BE2C (cell line): Measurements from ENCODE around the gene RAMP3.
"Not testable (repeated sequence)": the region's sequence is repeated elsewhere in the genome, so short reads cannot be mapped to it uniquely, and the experiment has no call there.

Experiments
- DNase-seq: peaks from one replicate; pipeline ENCODE4 v3.0.0-alpha.2; 2020
- H3K27me3 ChIP-seq: fragments of 250-450 bp; sonication (Bioruptor Pico); 2 replicates; pipeline ENCODE4 v1.5.1; 2020; ENCODE audit warnings: mild to moderate bottlenecking
- H3K36me3 ChIP-seq: fragments of 250-450 bp; sonication (Bioruptor Pico); 2 replicates; pipeline ENCODE4 v1.5.1; 2020; ENCODE audit warnings: mild to moderate bottlenecking
- H3K4me1 ChIP-seq: fragments of 250-450 bp; sonication (Bioruptor Pico); 2 replicates; pipeline ENCODE4 v1.5.1; 2020
- H3K4me3 ChIP-seq: 2 replicates; pipeline ENCODE4 v1.5.1; 2011; ENCODE audit warnings: low read depth, low read length
- H3K9me3 ChIP-seq: fragments of 250-450 bp; sonication (Bioruptor Pico); 2 replicates; pipeline ENCODE4 v1.5.1; 2020
- TF ChIP-seq, protein P1 (sequence below): IDR thresholded peaks from 2 replicates; pipeline ENCODE4 v1.5.1; 2012; ENCODE audit warnings: mild to moderate bottlenecking, low read depth, low read length

RAMP3 gene

DNA sequence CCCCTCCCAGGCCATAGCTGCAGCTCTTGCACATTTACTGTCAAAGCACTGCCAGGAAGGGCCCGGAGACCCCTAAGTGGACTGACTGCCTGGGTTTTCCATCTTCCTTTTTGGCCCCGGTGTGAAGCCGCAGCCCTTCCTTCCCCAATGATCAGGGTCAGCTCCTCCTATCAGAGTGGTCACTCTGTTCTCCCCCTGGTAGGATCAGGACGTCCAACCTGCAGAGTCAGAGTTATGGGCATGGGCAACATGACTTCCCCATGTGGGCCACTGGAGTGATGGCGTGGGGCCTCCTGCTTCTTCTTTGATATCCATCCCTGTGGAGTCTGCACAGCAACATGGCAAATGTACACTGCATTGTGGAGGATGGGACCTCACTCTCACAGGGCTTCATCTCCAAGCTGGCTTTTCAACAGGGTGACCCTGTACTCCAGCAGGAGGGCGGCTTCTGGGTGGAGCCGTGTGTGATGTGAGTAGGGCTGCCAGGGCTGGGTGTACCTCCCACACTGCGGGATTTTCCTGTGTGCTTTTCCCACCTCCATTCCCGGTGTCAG lies 6.4 kb upstream of the RAMP3 start:
- no peak for DNase-seq
- no peaks in the 10 kb centered on the region for H3K36me3 ChIP-seq
- no peaks in the 10 kb centered on the region for H3K4me1 ChIP-seq
- TF ChIP-seq, protein P1, sequence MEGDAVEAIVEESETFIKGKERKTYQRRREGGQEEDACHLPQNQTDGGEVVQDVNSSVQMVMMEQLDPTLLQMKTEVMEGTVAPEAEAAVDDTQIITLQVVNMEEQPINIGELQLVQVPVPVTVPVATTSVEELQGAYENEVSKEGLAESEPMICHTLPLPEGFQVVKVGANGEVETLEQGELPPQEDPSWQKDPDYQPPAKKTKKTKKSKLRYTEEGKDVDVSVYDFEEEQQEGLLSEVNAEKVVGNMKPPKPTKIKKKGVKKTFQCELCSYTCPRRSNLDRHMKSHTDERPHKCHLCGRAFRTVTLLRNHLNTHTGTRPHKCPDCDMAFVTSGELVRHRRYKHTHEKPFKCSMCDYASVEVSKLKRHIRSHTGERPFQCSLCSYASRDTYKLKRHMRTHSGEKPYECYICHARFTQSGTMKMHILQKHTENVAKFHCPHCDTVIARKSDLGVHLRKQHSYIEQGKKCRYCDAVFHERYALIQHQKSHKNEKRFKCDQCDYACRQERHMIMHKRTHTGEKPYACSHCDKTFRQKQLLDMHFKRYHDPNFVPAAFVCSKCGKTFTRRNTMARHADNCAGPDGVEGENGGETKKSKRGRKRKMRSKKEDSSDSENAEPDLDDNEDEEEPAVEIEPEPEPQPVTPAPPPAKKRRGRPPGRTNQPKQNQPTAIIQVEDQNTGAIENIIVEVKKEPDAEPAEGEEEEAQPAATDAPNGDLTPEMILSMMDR, result no peak
- H3K4me3 ChIP-seq, result no peak overlapping the region
- no peaks in the 10 kb centered on the region for H3K9me3 ChIP-seq
- H3K27me3 ChIP-seq, result no peaks in the 10 kb centered on the region

DNA sequence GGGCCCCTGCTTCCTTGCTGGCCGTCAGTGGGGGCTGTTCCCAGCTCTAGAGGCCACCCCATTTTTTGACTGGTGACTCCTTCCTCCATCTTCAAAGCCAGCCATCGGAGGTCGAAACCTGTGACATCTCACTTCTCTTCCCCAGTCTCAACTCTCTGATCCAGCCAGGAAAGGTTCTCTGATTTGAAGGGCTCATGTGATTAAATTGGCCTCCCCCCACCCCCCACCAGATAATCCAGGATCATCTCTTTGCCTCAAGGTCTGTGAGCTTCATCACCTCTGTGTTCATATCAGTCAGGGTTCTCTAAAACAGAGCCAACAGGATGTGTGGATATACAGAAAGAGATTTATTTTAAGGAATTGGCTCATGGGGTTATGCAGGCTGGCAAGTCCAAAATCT lies 5.6 kb upstream of the RAMP3 start:
- TF ChIP-seq, protein P1, result no peak
- Histone ChIP-seq H3K36me3 (no peaks in the 10 kb centered on the region), H3K27me3 (no peaks in the 10 kb centered on the region), H3K4me3 (no peak overlapping the region), H3K4me1 (no peaks in the 10 kb centered on the region), H3K9me3 (no peaks in the 10 kb centered on the region)
- no peak for DNase-seq

DNA sequence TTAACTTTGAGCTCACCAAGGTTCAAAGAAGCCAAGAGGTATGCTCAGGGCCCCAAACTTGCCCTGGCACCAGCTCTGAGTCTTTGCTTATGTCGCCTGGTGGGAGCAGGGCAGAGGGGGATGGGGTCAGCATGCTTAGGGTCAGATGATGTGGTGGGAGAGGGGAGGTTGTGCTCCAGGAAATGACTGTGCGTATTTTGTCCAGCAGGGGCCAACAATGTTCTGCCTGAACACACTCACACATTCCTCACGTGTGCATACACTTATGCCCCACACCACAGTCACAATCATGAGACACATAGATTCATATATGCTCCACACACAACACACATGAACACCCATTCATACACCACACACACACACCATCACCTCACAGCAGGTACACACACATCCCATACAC lies 4.4 kb upstream of the RAMP3 start:
- H3K36me3 ChIP-seq, result no peaks in the 10 kb centered on the region
- H3K4me3 ChIP-seq, result no peak overlapping the region
- H3K27me3 ChIP-seq, result no peaks in the 10 kb centered on the region
- TF ChIP-seq, protein P1, result peak; percentile 33; the same call in 1 of the 2 replicates
- no peak for DNase-seq
- H3K9me3 ChIP-seq, result no peaks in the 10 kb centered on the region
- H3K4me1 ChIP-seq, result no peaks in the 10 kb centered on the region

DNA sequence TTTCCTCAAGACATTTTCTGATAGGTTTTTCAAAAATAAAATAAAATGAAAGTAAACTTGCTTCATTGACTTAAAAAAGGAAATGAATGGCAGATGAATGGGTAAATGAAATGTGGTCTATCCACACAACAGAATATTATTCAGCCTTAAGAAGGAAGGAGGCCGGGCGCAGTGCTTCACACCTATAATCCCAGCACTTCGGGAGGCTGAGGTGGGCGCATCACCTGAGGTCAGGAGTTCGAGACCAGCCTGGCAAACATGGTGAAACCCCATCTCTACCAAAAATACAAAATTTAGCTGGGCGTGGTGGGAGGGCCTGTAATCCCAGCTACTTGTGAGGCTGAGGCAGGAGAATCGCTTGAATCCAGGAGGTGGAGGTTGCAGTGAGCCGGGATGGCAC lies 3.7 kb upstream of the RAMP3 start:
- H3K9me3 ChIP-seq, H3K27me3 ChIP-seq, H3K36me3 ChIP-seq, H3K4me3 ChIP-seq, H3K4me1 ChIP-seq, DNase-seq: not testable (repeated sequence)

DNA sequence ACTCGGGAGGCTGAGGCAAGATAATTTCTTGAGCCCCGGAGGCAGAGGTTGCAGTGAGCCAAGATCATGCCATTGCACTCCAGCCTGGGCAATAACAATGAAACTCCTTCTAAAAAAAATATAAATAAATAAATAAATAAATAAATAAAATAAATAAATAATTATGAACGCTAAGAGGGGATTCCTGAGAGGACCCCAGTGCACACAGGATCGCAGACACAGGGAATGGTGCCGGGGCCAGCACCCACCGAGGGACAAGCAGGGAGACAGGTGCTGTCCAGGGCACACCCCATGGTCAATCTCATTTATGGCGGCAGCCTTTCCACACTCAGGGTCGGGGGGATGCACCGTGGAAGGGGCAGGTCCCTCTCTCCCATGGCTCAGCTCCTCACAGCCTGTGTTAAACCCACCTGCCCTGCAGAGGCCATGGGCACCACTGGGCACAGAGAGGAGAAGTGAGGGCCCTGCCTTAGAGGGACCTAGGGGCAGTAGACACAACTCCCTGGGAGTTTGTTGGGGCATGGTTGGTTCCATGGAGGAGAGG lies 2.2 kb upstream of the RAMP3 start:
- H3K27me3 ChIP-seq, result no peaks in the 10 kb centered on the region
- TF ChIP-seq, protein P1, result no peak
- DNase-seq, result no peak
- no peaks in the 10 kb centered on the region; the same call in none of the 2 replicates for H3K4me1 ChIP-seq
- H3K4me3 ChIP-seq, result no peak overlapping the region
- H3K36me3 ChIP-seq, result no peaks in the 10 kb centered on the region
- no peaks in the 10 kb centered on the region for H3K9me3 ChIP-seq

DNA sequence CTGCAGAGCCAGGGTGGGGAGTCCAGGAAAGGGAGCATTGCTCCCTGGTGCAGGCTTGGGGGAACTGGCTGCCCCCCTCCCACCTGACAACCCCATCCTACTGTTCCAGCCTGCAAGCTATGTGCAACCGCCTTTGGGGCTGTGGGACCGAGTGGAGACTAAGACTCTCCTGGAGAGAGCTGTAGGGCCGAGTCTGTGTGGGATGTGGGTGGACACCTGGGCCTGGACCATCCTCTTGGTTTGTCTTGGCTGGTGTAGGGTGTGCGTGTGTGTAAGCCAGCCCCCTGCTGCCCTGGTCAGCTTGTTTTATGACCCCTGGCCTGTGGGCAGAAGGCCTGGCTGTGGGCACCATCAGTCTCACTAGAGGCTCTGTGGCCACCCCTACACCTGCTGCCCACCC lies 1.6 kb upstream of the RAMP3 start:
- TF ChIP-seq, protein P1, result no peak
- H3K4me1 ChIP-seq, result peaks cover 4% of the 10 kb centered on the region

More for the DNA sequence above, 1.6 kb upstream of the RAMP3 start:
- H3K36me3 ChIP-seq, result no peaks in the 10 kb centered on the region
- H3K4me3 ChIP-seq, result no peak overlapping the region
- DNase-seq, result no peak
- no peaks in the 10 kb centered on the region for H3K9me3 ChIP-seq
- H3K27me3 ChIP-seq, result no peaks in the 10 kb centered on the region
